Stimulated activated CD8-positive, alpha-beta memory T cell treated with anti-CD3 and anti-CD28 coated beads, Interleukin-15, amount 100 ng/mL, for 24 hours (primary cell): ENCODE measurements around the gene PIK3R2.

Source experiments
- DNase-seq: peaks from one replicate; pipeline ENCODE4 v3.0.0-alpha.2; 2020; ENCODE audit warnings: low read depth

The PIK3R2 gene

DNA sequence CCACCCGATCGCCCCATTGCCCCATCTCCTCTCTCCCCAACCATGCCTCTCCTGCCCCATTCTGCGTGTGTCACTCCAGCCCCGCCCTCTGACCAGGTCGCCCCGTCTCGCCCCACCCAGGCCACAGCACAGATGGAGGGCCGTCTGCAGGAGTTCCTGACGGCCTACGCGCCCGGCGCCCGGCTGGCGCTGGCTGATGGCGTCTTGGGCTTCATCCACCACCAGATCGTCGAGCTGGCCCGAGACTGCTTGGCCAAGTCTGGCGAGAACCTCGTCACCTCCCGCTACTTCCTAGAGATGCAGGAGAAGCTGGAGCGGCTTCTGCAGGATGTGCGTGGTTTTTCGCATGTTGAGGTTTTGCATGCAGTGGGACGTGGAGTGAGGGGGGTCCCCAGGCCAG is 29.1 kb upstream of the PIK3R2 start:
- DNase-seq = no peak

DNA sequence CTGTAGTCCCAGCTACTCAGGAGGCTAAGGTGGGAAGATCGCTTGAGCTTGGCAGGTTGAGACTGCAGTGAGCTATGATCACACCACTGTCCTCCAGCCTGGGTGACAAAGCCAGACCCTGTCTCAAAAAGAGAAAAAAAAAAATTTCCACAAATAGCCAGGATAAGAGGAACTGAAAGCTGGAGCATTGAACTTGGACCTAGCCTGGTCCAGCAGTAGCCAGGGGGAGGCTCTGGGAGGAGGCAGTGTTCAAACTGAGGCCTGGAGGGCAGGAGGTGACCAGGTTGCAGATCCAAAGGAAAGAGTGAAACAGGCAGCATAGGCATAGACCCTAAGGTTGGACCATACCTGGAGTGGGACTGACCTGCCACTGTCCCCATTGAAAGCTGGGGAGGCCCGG is 26.9 kb upstream of the PIK3R2 start:
- DNase-seq = no peak

DNA sequence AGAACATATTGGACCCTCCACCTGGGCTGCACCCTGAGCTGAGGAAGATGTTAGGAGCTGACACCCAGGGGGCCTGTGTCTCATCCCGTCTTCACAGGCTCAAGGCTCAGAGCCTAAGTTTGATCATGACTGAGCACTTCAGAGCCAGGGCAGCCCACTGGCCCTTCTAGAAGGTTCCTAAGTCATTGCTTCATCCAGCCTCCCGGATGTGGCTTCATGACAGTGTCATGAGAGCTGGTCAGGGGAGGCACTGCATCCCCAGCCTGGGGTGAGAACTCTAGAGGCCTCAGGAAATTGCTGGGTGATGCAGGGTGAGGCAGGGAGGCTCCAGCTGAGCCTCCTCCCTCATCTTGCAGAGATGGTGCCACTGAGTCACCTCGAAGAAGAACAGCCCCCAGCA is 24.9 kb upstream of the PIK3R2 start:
- no peak for DNase-seq

DNA sequence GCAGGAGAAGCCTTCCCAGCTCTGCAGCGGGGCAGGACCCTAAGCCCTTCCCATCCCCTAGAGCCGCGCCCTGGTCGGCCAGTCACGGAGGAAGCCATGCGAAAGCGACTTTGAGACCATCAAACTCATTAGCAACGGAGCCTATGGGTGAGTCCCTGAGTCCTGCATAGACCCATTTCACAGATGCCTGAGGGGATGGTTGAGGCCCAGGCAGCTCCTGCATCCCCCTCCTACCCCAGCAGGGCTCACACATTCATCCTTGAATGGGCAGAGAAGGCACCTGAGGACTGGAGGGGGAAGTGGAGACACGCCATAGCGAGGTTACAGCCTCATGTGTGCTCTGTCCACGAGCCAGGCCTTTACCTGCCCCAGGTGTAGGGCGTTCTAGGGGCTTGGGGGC is 24.2 kb upstream of the PIK3R2 start:
- no peak for DNase-seq

DNA sequence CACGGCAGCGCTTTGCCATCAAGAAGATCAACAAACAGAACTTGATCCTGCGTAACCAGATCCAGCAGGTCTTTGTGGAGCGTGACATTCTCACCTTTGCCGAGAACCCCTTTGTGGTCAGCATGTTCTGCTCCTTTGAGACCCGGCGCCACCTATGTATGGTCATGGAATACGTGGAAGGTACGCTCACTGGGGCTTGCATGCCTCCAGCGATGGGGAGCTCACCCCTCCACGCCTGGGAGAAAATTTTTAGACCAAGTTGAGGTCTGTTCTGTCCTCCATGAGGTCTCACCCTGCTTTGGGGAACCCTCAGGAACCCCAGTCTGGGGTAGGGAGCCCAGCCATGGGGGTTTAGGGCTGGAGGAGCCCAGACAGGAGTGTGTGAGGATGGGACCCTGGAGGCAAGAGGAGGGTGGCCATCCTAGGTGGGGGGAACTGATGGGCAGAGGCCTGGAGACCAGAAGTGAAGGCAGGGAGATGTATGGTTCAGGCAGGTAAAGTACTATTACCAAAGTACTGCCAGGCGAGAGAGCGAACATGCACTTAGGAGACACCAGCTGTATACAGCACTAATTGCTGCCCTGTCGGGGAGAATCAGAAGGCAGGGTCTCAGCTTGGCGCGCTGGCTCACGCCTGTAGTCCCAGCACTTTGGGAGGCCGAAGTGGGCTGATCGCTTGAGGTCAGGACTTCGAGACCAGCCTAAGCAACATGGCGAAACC is 22.3 kb upstream of the PIK3R2 start:
- no peak for DNase-seq

DNA sequence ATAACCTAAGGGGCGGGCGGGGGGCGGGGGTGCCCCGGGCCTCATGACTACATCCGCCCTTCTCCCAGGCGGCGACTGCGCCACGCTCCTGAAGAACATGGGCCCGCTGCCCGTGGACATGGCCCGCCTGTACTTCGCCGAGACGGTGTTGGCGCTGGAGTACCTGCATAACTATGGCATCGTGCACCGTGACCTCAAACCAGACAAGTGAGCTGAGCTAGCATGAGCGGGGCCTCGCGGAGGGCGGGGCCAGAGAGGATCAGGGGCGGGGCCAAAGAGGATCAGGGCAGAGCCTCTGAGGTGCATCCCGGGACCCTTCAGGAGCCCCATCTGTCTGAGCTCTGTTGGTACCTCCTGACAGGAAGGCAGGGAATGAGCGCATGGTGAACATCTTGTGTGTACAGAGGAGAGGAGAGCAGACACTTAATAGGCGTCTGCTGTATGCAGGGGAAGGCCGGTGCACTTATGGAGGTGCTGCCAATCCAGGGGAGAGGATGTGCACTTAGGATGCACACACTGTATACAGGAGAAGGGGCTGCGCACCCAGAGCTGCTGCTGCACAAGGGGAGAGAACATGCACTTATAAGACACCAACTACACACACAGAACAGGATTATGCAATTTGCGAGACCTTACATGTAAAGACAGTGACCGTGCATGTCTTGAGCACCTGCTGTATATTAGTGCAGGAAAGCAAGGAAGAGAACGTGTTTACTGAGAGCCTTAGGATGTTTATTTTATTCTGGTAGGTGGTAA is 20.9 kb upstream of the PIK3R2 start:
- DNase-seq = no peak

DNA sequence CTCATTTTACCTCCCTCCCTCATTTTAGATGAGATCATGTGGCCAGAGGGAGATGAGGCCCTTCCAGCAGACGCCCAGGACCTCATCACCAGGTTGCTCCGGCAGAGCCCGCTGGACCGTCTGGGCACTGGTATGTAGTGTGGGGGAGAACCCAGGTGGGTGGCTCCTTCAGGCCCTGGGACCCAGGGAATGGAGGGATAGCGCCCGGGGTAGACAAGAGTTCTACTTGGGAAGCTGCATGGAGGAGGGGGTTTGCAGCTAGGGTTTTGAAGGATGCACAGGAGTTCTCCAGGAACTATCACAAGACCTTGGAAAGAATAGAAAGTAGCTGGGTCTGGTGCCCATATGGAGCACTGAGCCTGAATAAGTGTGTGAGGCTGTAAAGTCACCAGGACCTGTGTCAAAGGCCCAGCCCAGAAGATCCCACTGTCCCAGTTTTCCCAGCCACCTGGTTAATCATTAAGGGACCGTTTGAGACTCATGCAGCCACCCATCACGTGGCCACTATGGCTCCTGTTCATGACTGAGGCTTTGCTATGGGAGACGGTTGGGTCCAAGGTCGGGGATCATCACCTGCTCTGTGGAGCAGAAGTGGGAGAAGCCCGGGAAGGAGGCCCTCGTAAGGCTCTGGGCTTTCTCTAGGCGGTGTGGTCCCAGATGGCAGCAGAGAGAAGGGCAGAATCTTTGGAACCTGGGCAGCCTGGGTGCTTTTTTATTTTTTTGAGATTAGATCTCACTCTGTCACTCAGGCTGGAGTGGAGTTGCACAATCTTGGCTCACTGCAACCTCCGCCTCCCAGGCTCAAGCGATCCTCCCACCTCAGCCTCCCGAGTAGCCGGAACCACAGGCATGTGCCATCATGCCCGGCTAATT is 17.0 kb upstream of the PIK3R2 start:
- DNase-seq = no peak

DNA sequence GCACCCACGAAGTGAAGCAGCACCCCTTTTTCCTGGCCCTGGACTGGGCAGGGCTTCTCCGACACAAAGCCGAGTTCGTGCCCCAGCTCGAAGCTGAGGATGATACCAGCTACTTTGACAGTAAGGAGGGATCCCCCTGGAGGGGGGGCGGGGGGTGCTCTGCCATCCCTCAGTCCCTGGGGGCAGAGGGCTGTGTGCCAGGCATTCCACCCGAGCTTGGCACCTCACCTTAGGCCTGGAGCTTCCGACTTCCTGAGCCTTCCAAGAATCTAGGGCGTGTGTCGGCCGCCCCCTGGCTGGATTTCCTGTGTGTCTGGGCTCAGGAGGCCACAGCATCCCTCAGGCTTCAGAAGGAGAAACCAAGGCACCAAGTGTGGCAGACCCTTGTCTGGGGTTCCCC is 15.7 kb upstream of the PIK3R2 start:
- no peak for DNase-seq

DNA sequence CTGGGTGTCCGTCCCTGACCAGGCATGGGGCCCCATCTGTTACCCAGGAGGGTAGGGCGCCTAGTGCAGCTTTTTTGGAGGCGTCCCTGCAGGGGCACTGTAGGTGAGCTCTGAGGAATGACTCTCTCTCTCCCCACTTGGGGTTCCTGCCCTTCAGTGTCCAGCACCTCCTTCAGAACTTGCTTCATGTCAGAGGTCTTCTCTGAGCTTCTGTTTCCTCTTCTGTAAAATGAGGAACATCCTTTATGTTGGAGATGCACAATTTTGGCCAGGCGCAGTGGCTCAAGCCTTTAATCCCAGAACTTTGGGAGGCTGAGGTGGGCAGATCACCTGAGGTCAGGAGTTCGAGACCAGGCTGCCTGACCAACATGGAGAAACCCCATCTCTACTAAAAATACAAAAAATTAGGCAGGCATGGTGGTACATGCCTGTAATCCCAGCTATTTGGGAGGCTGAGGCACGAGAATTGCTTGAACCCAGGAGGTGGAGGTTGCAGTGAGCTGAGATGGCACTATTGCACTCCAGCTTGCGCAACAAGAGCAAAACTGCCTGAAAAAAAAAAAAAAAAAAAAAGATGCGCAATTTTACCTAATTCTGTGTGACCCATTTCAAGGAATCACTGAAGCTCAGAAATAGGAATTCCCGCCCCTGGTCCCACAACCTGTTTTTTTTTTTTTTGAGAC is 15.2 kb upstream of the PIK3R2 start:
- DNase-seq = no peak

DNA sequence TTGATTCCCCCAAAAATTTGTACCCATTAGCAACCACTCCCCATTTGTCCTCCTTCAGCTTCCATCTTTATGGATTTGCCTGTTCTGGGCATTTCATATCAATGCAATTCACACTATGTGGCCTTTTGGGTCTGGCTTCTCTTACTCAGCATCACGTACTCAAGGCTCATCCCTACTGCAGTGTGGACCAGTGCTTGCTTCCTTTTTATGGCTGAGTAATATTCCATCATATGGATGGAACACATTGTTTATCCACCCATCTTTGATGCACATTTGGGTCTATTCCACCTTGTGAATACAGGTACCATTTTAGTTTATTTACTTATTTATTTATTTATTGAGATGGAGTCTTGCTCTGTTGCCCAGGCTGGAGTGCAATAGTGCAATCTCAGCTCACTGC is 12.5 kb upstream of the PIK3R2 start:
- DNase-seq = no peak

DNA sequence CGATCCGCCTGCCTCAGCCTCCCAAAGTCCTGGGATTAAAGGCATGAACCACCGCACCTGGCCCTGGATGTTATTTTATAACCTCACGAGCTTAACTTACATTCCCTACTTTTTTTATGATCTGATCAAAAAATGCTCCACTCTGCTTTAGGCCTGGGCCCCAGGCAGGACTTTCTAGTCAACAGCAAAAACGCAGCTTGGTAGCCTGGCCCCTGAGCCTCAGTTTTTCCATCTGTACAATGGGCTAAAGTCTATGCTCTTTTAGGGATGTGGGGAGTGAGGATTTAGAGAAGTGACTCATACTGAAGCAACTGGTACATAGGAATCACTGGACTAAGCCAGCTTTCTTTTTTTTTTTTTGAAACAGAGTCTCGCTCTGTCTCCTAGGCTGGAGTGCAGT is 11.9 kb upstream of the PIK3R2 start:
- DNase-seq = no peak

DNA sequence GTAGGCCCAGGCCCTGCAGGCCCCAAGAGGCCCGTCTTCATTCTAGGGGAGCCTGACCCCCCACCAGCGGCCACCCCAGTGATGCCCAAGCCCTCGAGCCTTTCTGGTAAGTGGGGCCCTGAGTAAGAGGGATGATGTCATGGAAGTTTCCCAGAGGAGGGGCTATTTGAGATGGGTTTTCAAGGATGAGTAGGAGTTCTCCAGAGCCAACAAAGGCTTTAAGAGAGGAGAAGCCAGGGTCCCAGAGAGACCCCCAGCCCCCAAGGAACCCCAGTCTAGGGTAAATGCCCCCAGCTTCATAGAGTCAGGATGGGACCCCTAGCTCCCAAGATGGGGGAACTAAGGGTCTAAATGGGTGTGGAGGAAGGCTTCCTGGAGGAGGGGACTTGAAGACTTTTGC is 9.1 kb upstream of the PIK3R2 start:
- no peak for DNase-seq

DNA sequence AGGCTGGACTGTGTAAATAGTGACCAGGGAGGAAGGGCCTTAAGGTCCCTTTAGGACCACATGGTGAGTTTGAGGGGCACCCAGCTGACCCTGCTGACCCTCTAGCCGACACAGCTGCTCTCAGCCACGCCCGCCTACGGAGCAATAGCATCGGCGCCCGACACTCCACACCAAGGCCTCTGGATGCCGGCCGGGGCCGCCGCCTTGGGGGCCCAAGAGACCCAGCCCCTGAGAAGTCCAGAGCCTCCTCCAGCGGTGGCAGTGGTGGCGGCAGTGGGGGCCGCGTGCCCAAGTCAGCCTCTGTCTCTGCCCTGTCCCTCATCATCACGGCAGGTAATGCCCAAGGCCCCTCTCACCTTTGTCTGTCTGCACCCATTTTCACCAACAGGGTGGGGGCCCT is 8.6 kb upstream of the PIK3R2 start:
- DNase-seq = no peak

DNA sequence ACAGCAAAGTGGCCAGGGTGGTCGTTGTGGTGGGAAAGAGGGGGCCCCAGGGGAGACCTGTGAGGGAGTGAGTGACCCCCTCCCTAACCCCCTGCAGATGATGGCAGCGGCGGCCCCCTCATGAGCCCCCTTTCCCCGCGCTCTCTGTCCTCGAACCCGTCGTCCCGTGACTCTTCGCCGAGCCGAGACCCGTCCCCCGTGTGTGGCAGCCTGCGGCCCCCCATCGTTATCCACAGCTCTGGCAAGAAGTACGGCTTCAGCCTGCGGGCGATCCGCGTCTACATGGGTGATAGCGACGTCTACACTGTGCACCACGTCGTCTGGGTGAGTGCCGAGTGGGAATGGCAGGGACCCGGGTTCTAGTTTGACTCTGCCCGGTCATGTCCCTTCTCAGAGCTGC is 8.1 kb upstream of the PIK3R2 start:
- no peak for DNase-seq

DNA sequence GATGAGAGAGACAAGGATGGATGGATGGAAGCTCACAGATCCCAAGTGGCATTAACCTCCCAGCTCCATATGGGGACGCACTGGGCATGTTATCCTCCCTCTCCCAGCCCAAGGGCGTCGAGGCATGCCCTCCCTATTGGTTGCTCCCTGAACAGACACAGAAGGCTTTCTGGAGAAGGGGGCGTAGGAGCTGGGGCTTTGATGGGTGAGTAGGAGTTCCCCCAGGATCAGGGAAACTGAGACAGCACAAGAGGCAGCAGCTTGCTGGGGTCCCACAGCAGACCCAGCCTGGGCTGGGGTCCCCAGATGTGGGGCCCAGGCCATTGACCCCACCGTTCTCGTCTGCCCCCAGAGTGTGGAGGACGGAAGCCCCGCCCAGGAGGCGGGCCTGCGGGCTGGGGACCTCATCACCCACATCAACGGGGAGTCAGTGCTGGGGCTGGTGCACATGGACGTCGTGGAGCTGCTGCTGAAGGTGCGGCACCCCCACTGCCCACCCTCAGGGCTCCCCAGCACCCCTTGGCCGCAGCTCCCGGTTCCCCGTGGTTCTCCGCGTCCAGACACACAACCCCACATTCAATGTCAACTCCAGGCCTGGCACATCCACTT is 7.5 kb upstream of the PIK3R2 start:
- DNase-seq = no peak

DNA sequence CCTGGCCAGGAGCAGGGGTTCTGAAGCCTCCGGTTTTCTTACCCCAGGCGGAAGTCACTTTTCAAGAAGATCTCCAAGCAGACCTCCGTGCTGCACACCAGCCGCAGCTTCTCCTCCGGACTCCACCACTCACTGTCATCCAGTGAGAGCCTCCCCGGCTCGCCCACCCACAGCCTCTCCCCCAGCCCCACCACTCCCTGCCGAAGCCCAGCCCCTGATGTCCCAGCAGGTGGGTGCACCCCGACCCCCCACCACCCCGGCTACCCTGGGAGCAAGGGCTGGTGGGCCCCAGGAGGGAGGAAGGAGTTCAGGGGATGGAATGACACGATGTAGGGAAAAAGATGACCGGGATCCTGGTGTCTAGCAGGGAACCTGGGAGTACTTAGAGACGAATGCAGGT is 5.6 kb upstream of the PIK3R2 start:
- no peak for DNase-seq

DNA sequence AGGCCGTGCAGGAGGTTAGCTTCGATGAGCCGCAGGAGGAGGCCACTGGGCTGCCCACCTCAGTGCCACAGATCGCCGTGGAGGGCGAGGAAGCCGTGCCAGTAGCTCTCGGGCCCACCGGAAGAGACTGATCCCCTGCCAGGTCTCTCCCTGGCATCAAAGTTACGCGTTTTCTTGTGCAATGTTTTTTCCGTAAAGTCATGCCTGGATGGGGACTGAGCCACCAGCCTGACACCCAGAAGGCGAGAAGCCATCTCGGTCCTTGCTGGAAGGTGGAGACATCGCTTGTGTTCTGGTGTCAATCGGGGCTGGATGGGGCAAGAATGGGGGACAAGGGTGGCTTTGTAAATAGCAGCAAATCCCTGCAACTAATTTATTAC is 3.4 kb upstream of the PIK3R2 start:
- DNase-seq = no peak

DNA sequence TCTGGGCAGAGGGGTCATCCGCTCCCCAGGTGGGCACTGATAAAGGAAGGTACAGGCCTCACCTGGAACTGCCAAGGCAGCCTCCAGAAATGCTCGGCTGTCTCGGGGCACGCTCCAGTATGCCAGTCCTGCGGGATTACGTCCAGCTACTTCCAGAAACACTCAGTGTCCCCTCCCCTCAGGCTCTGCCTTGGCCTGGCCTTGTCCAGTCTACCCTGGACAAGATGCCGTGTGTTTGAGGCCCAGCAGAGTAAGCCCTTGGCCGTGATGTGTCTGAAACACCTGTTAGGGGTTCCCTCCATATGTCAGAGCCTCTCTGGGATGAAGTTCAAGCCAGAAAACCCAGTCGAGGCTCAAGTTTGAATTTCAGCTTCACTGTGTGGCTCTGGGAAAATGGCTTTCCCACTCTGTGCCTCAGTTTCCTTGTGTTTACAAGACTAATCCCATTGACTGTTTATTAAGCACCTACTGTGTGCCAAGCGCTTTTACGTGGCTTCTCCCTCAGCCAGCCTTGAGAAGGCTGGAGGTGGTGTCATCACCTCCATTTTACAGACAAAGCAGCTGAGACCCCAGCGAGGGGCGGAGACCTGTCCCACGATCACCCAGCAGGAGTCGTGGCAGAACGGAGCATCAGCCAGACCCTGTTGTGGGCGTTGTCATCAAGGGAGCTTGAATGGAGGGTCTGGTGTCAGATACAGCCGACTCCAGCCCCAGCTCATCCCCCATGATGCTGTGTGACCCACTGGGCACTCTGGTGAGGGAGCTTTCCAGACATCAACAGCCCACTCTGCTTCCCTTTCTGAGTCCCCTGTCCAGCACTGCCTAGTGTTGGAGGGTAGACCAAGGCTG is 2.0 kb upstream of the PIK3R2 start:
- no peak for DNase-seq

DNA sequence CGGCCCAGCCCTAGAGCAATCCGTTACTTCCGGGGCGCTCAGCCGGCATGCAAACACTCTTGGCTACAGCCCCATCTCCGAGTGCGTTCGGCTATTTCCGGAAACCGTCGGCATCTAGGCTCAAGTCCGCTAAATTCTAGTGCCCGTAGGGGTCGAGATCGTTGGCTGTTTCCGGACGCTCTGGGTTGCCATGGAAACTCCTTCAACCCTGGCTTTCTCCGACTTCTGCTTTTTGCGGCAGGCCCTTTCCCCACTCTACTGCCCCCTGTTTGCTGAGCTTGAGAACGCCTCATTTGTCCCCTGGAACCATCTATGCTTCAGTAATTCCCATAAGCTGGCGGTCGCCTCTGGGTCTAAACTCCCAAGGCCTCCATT is 534 bp upstream of the PIK3R2 start:
- peak; percentile 89 for DNase-seq

DNA sequence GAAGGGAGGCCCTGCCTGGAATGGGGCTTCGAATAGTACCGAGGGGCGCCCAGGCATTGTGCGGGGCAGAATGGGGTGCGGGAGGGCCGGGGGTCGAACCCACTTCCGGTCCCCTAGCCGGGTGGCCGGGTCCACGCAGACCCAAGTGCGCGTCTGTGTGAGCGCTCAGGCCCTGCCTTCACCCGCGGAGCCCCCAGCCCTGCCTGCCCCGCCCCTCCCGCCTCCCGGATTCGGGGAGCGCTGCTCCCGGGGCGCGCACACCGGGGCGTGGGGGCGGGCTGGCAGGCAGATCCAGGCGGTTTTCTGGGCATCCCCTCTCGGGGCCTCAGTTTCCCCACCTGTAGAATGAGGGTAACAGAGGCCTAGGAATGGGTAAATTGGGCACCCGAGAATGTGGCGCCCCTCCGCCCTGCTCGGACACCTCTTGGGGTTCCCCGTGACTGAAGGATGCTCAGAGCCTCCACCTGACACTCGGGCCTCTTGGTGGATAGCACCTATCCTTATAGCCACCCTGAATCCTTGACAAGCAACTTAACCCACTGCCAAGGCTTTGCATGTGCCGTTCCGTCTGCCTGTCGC is 682 bp downstream of the PIK3R2 start:
- DNase-seq = no peak
